Sigmoid colon (tissue), 4 donors: ENCODE measurements around the gene DNAH7.

Experiments used
- POLR2A ChIP-seq, 2 donors: fragments of 450-650 bp; IDR thresholded peaks; one replicate each; pipeline ENCODE4 v1.6.1; 2016; ENCODE audit warnings: antibody characterized with exemption in 2 of 2, mild to moderate bottlenecking in 2 of 2, moderate library complexity in 2 of 2
- POLR2AphosphoS5 ChIP-seq, 4 donors: sonication (generic); formaldehyde crosslinking; IDR thresholded peaks; one replicate each; pipeline ENCODE4 v1.6.1; 2017; ENCODE audit warnings: antibody characterized with exemption in 4 of 4
- TF ChIP-seq, protein P1 (sequence below), 4 experiments: fragments of 450-650 bp in 3 of 4; fragments of 200-600 bp in 1 of 4; IDR thresholded peaks; one replicate each; pipeline ENCODE4 v1.5.1; 2016 to 2019; ENCODE audit warnings: antibody characterized with exemption in 4 of 4, mild to moderate bottlenecking in 3 of 4, moderate library complexity in 2 of 4

DNA sequence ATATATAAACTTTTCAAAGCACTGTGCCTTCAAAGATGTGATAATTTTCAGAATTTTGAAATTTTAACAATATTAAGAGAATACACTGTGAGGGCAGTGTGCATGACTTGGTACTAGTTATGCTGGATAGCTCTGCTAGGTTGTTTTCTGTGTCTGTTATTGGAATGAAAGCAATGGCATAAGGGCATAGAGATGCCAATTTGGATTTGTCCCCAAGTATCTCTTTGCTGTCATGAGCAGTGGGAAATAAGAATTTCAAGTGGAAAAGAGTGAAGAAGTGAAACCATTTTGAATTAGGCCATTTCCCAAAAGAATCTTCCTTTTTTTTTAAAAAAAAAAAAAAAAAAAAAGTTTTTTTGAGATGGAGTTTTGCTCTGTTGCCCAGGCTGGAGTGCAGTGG lies 334.8 kb downstream of the DNAH7 start:
- TF ChIP-seq POLR2AphosphoS5 (IDR thresholded peaks at IDR 0.05) = no peak
- TF ChIP-seq, protein P1, sequence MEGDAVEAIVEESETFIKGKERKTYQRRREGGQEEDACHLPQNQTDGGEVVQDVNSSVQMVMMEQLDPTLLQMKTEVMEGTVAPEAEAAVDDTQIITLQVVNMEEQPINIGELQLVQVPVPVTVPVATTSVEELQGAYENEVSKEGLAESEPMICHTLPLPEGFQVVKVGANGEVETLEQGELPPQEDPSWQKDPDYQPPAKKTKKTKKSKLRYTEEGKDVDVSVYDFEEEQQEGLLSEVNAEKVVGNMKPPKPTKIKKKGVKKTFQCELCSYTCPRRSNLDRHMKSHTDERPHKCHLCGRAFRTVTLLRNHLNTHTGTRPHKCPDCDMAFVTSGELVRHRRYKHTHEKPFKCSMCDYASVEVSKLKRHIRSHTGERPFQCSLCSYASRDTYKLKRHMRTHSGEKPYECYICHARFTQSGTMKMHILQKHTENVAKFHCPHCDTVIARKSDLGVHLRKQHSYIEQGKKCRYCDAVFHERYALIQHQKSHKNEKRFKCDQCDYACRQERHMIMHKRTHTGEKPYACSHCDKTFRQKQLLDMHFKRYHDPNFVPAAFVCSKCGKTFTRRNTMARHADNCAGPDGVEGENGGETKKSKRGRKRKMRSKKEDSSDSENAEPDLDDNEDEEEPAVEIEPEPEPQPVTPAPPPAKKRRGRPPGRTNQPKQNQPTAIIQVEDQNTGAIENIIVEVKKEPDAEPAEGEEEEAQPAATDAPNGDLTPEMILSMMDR (IDR thresholded peaks at IDR 0.05) = no peak
- TF ChIP-seq POLR2A (IDR thresholded peaks at IDR 0.05) = no peak
